Measurements from ENCODE around the gene NPIPA7.
"Not testable (repeated sequence)": the region's sequence is repeated elsewhere in the genome, so short reads cannot be mapped to it uniquely, and the experiment has no call there.

NPIPA7 gene

GRCh38 chr16:16378840-16379239 is at the start of gene NPIPA7:
Gene NPIPA7 (plus strand): TSS chr16:16379140. CDS start chr16:16379245, 105 bp downstream.
- DNase-seq: not testable (repeated sequence)

DNA sequence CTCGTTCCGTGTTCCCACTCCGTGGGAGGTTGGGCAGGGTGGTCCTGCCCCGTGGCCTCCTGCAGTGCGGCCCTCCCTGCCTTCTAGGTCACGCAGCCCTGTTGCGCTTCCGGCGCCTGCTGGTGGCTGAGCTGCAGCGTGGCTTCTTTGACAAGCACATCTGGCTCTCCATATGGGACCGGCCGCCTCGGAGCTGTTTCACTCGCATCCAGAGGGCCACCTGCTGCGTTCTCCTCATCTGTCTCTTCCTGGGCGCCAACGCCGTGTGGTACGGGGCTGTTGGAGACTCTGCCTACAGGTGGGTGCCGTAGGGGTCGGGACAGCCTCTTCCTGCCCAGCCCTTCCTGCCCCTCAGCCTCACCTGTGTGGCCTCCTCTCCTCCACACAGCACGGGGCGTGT is 47.5 kb upstream of the NPIPA7 start:
- not testable (repeated sequence) for DNase-seq

GRCh38 chr16:16357556-16357955 is 21.4 kb upstream of the NPIPA7 start:
- DNase-seq: not testable (repeated sequence)

DNA sequence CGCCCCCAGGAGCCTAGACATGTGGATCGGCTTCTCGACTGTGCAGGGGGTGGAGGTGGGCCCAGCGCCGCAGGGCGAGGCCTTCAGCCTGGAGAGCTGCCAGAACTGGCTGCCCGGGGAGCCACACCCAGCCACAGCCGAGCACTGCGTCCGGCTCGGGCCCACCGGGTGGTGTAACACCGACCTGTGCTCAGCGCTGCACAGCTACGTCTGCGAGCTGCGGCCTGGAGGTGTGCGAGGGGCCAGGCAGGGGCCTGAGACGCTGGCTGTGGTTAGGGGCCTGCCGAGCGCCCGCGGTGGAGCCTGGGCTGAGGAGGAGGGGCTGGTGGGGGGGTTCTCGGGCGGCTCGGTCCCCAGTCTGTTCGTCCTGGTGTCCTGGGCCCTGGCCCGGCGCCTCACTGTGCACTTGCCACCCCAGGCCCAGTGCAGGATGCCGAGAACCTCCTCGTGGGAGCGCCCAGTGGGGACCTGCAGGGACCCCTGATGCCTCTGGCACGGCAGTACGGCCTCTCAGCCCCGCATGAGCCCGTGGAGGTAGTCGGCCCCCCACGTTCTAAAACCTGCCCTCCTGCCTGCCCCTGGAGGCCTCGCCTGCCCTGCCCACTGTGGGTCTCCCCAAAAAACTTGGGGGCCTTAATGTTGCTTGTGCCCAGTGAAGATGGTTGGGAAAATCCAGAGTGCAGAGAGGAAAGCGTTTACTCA is 20.2 kb upstream of the NPIPA7 start:
- DNase-seq: not testable (repeated sequence)

DNA sequence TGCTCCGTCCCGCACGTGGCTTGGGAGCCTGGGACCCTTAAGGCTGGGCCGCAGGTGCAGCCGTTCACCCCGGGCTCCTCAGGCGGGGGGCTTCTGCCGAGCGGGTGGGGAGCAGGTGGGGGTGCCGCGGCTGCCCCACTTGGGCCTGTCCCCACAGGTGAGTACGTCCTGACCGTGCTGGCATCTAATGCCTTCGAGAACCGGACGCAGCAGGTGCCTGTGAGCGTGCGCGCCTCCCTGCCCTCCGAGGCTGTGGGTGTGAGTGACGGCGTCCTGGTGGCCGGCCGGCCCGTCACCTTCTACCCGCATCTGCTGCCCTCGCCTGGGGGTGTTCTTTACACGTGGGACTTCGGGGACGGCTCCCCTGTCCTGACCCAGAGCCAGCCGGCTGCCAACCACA is 15.3 kb upstream of the NPIPA7 start:
- not testable (repeated sequence) for DNase-seq

- DNase-seq: not testable (repeated sequence)
Observed at GRCh38 chr16:16364100-16364499, 14.8 kb upstream of the NPIPA7 start.

DNA sequence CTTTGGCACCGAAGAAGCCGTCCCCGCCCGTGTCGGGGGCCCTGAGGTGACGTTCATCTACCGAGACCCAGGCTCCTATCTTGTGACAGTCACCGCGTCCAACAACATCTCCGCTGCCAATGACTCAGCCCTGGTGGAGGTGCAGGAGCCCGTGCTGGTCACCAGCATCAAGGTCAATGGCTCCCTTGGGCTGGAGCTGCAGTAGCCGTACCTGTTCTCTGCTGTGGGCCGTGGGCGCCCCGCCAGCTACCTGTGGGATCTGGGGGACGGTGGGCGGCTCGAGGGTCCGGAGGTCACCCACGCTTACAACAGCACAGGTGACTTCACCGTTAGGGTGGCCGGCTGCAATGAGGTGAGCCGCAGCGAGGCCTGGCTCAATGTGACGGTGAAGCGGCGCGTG is 14.2 kb upstream of the NPIPA7 start:
- not testable (repeated sequence) for DNase-seq

DNA sequence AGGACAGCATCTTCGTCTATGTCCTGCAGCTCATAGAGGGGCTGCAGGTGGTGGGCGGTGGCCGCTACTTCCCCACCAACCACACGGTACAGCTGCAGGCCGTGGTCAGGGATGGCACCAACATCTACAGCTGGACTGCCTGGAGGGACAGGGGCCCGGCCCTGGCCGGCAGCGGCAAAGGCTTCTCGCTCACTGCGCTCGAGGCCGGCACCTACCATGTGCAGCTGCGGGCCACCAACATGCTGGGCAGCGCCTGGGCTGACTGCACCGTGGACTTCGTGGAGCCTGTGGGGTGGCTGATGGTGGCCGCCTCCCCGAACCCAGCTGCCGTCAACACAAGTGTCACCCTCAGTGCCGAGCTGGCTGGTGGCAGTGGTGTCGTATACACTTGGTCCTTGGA is 13.6 kb upstream of the NPIPA7 start:
- DNase-seq: not testable (repeated sequence)

GRCh38 chr16:16365851-16366250 is 13.1 kb upstream of the NPIPA7 start:
- not testable (repeated sequence) for DNase-seq

GRCh38 chr16:16366552-16367284 is 12.2 kb upstream of the NPIPA7 start:
- DNase-seq: not testable (repeated sequence)

DNA sequence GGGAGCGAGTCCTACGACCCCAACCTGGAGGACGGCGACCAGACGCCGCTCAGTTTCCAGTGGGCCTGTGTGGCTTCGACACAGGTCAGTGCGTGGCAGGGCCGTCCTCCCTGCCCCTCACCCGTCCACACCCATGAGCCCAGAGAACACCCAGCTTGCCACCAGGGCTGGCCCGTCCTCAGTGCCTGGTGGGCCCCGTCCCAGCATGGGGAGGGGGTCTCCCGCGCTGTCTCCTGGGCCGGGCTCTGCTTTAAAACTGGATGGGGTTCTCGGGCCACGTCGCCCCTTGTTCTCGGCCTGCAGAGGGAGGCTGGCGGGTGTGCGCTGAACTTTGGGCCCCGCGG is 11.7 kb upstream of the NPIPA7 start:
- DNase-seq: not testable (repeated sequence)

DNA sequence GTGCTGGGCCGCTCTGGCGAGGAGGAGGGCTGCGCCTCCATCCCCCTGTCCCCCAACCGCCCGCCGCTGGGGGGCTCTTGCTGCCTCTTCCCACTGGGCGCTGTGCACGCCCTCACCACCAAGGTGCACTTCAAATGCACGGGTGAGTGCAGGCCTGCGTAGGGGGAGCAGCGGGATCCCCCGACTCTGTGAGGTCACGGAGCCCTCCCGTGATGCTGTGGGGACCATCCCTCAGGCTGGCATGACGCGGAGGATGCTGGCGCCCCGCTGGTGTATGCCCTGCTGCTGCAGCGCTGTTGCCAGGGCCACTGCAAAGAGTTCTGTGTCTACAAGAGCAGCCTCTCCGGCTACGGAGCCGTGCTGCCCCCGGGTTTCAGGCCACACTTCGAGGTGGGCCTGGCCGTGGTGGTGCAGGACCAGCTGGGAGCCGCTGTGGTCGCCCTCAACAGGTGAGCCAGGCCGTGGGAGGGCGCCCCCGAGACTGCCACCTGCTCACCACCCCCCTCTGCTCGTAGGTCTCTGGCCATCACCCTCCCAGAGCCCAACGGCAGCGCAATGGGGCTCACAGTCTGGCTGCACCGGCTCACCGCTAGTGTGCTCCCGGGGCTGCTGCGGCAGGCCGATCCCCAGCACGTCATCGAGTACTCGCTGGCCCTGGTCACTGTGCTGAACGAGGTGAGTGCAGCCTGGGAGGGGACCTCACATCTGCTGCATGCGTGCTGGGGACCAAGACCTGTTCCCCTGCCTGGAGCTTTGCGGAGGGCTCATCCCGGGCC is 9.7 kb upstream of the NPIPA7 start:
- DNase-seq: not testable (repeated sequence)

GRCh38 chr16:16371136-16371735 is 7.7 kb upstream of the NPIPA7 start:
- DNase-seq: not testable (repeated sequence)

- not testable (repeated sequence) for DNase-seq
Observed at GRCh38 chr16:16374192-16374591, 4.7 kb upstream of the NPIPA7 start.

DNA sequence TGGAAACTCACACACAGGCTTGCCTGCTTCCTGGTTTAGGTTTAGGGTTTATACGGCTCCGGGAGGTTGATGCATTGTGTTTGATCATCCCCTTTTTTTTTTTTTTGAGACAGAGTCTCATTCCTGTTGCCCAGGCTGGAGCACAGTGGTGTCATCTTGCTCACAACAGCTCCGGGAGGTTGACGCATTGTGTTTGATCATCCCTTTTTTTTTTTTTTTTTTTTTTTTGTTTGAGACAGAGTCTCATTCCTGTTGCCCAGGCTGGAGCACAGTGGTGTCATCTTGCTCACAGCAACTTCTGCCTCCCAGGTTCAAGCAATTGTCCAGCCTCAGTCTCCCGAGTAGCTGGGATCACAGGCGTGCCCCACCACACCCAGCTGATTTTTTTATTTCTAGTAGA is 20.7 kb downstream of the NPIPA7 start:
- not testable (repeated sequence) for DNase-seq

DNA sequence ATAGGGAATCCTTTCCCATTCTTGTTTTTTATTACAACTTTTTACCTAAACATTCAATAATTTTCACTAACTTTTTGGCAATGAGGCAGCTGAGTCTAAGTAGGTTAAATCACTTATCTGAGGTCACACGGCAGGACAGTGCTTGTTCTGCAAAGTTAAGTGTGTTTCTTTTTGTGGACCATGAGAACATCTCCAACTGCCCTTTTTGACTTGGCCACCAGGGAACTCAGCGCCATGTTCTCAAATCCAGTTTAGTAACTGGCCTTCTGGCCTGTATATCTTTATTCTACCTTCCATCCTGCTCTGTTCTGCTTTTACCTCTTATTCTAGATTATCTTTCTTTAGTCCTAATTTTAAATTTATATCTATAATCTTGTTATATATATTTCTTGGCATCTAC is 23.4 kb downstream of the NPIPA7 start:
- DNase-seq: not testable (repeated sequence)

- DNase-seq: not testable (repeated sequence)
Observed at GRCh38 chr16:16404283-16404682, 25.3 kb downstream of the NPIPA7 start.

GRCh38 chr16:16405421-16405820 is 26.5 kb downstream of the NPIPA7 start:
- not testable (repeated sequence) for DNase-seq

GRCh38 chr16:16408430-16408829 is 29.5 kb downstream of the NPIPA7 start:
- DNase-seq: not testable (repeated sequence)

GRCh38 chr16:16413773-16414172 is 34.8 kb downstream of the NPIPA7 start:
- DNase-seq: not testable (repeated sequence)

- DNase-seq: not testable (repeated sequence)
Observed at GRCh38 chr16:16417071-16417470, 38.1 kb downstream of the NPIPA7 start.

DNA sequence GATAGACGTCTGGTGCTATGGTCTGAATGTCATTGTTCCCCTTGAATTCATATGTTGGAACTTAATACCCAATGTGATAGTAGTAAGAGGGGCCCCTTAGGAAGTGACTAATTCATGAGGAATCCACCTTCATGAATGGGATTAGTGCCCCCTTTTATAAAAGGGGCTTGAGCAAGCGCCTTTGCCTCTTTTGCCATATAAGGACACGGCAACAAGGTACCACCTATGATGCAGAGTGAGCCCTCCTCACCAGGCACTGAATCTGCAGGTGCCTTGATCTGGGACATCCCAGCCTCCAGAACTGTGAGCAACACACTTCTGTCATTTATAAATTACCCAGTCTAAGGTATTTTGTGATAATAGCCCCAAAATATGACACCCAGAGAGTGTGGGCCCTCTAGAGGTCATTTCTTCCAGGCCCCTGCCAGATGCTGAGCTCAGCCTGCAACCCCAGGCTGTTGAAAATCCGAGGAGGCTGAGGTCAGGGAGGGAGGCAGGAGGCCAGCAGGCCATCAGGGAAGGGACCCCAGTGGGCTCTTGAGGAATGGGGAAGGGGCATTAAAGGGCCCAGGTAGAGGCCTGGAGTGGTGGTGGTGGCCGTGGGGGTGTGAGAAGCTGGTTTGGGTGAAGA is 39.1 kb downstream of the NPIPA7 start:
- not testable (repeated sequence) for DNase-seq
